ENCODE data around the gene NUDT15. TPM values are rescaled to one million over a fixed set of nuclear protein-coding genes. Genes with fewer than 3 reads are reported as not detected.

NUDT15 gene
- polyA plus RNA-seq, 2 of the 4 experiments (the other 2 are of a cell fraction), result 33.8 to 35.5 TPM

DNA sequence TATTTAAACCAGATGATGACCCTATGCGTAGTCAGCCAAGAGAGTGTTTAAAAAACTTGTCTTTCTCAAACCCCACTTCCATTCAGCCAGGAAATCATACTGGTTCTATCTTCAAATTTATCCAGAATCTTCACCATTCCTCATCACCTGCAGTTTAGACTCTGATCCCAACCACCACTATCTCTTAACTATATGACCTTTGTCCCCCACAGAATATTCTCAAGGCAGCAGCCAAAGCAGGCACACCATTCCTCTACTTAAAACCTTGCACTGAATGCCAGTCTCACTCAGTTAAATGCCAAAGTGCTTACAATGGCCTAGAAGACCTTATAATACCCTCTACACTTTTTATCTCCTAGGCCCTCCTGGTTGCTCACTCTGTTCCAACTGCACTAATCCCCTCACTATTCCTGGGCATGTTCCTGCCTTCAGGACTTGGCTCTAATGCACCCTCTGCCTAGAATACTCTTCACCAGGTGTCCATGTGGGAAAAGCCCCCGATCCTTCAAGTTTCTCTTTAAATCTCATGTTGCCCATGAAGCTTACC is 46.5 kb upstream of the NUDT15 start:
- Histone ChIP-seq H3K27ac (no peak overlapping the region), H3K4me3 (no peak overlapping the region), H3K4me2 (no peak overlapping the region), H3K4me1 (no peaks in the 10 kb centered on the region), H3K9me3 (no peaks in the 10 kb centered on the region)
- ChIA-PET POLR2A (no interaction called here), CTCF (no interaction called here)
- ATAC-seq, result no peak
- TF ChIP-seq TP53 (CRISPR knock-in tag; IDR thresholded peaks at IDR 0.05) (no peak), FOSL2 (IDR thresholded peaks at IDR 0.05) (no peak), FOSL2 (CRISPR knock-in tag; IDR thresholded peaks at IDR 0.05) (no peak), JUN (IDR thresholded peaks at IDR 0.05) (no peak), HOXB13 (CRISPR knock-in tag; IDR thresholded peaks at IDR 0.05; ENCODE audit: low read depth) (no peak), HDAC2 (IDR thresholded peaks at IDR 0.05) (no peak), POLR2AphosphoS2 (conservative IDR thresholded peaks at IDR 0.05; ENCODE audit: low read length) (no peak), HOXA7 (CRISPR knock-in tag; IDR thresholded peaks at IDR 0.05) (no peak), ZSCAN20 (CRISPR knock-in tag; IDR thresholded peaks at IDR 0.05) (no peak), SMC3 (IDR thresholded peaks at IDR 0.05) (no peak)
- TF ChIP-seq, protein P1, sequence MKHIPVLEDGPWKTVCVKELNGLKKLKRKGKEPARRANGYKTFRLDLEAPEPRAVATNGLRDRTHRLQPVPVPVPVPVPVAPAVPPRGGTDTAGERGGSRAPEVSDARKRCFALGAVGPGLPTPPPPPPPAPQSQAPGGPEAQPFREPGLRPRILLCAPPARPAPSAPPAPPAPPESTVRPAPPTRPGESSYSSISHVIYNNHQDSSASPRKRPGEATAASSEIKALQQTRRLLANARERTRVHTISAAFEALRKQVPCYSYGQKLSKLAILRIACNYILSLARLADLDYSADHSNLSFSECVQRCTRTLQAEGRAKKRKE (CRISPR knock-in tag; IDR thresholded peaks at IDR 0.05; ENCODE audit: low read depth), result no peak
- no peak for FAIRE-seq
- DNase-seq (ENCODE audit: low read depth in 1 of 2, low spot score in 1 of 2), result no peak
- 97% methylated on average over 2 of the region's 2 CpGs for WGBS (ENCODE audit: missing lambda C conversion rate)

DNA sequence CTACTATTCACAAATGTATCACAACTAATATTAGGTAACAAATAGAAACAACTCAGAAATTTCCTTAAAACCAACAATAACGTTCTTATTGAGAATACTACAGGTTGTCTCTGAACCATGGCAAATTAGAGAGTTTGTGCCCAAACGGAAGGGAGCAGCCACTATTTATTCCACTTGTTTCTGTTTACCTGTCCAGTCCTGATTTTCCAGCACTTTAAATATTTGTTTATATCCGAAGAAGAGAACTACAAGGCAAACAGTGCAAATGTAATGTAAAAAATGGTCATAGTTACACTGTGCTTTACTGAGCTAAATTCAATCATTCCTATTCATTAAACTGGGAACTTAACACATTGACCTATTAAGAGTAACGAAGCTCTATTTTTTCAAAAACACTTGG is 45.7 kb upstream of the NUDT15 start:
- Histone ChIP-seq H3K4me3 (no peak overlapping the region), H3K4me1 (no peaks in the 10 kb centered on the region), H3K9me3 (no peaks in the 10 kb centered on the region), H3K27ac (no peak overlapping the region), H3K4me2 (no peak overlapping the region)
- ChIA-PET CTCF (no interaction called here), POLR2A (interaction anchor here (0.7 kb wide), 1 partner anchor 10 kb away, joined by 5 read pairs; no protein-coding TSS in a partner anchor)
- TF ChIP-seq CHD4 (IDR thresholded peaks at IDR 0.05; ENCODE audit: borderline replicate concordance) (no peak), ESRRA (IDR thresholded peaks at IDR 0.05; ENCODE audit: borderline replicate concordance, low read length) (no peak), ZFP36 (IDR thresholded peaks at IDR 0.05; ENCODE audit: borderline replicate concordance, partially characterized antibody) (no peak), RAD21 (conservative IDR thresholded peaks at IDR 0.05 in 1 of 2, IDR thresholded peaks at IDR 0.05 in 1 of 2) (no peak), SREBF2 (IDR thresholded peaks at IDR 0.05) (no peak), FOXS1 (CRISPR knock-in tag; IDR thresholded peaks at IDR 0.05) (no peak), POLR2AphosphoS2 (conservative IDR thresholded peaks at IDR 0.05; ENCODE audit: low read length) (no peak)
- TF ChIP-seq, protein P2, sequence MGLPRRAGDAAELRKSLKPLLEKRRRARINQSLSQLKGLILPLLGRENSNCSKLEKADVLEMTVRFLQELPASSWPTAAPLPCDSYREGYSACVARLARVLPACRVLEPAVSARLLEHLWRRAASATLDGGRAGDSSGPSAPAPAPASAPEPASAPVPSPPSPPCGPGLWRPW (IDR thresholded peaks at IDR 0.05), result no peak
- TF ChIP-seq, protein P3, sequence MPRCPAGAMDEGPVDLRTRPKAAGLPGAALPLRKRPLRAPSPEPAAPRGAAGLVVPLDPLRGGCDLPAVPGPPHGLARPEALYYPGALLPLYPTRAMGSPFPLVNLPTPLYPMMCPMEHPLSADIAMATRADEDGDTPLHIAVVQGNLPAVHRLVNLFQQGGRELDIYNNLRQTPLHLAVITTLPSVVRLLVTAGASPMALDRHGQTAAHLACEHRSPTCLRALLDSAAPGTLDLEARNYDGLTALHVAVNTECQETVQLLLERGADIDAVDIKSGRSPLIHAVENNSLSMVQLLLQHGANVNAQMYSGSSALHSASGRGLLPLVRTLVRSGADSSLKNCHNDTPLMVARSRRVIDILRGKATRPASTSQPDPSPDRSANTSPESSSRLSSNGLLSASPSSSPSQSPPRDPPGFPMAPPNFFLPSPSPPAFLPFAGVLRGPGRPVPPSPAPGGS (IDR thresholded peaks at IDR 0.05), result no peak
- TF ChIP-seq, protein P1 (CRISPR knock-in tag; IDR thresholded peaks at IDR 0.05; ENCODE audit: low read depth), result no peak
- FAIRE-seq (no peak), DNase-seq (ENCODE audit: low read depth in 1 of 2, low spot score in 1 of 2) (no peak), ATAC-seq (no peak)
- 77% methylated on average over 4 of the region's 4 CpGs for WGBS (ENCODE audit: missing lambda C conversion rate)

DNA sequence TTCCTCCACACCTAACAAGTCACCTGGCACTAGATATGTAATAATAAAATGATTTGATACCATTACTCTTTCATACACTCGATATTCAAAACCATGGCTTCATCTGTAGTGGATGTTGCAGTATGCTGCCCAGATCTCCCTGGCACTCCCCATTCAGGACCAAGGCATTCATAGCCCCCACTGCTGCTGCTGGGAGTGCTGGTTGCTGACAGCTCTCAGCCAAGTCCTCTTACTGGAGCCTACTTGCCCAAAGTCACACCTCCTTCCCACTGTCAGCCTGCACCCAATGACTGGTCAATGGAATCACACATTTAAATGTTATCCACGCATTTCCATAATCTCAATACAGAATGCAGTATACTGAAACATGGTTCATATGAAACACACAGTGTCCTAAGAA is 40.1 kb upstream of the NUDT15 start:
- Histone ChIP-seq H3K4me3 (no peak overlapping the region), H3K4me2 (no peak overlapping the region), H3K9me3 (no peaks in the 10 kb centered on the region), H3K4me1 (peaks cover 5% of the 10 kb centered on the region), H3K27ac (no peak overlapping the region)
- ChIA-PET POLR2A (no interaction called here), CTCF (interaction anchor here (0.6 to 2.6 kb wide), 2 partner anchors 41 to 97 kb away, joined by 4 to 11 read pairs; partner anchors contain the start of genes MED4 and NUDT15)
- no peak for FAIRE-seq
- DNase-seq (ENCODE audit: low read depth in 1 of 2, low spot score in 1 of 2), result no peak
- no peak for ATAC-seq
- WGBS (ENCODE audit: missing lambda C conversion rate), result 87% methylated on average over 2 of the region's 2 CpGs
- TF ChIP-seq HOXA7 (CRISPR knock-in tag; IDR thresholded peaks at IDR 0.05), result no peak
- TF ChIP-seq POLR2A (IDR thresholded peaks at IDR 0.05; ENCODE audit: low read length), result no peak
- TF ChIP-seq MYC (IDR thresholded peaks at IDR 0.05; ENCODE audit: borderline replicate concordance, low read length), result no peak
- no peak for TF ChIP-seq CBX8 (IDR thresholded peaks at IDR 0.05)
- TF ChIP-seq, protein P4, sequence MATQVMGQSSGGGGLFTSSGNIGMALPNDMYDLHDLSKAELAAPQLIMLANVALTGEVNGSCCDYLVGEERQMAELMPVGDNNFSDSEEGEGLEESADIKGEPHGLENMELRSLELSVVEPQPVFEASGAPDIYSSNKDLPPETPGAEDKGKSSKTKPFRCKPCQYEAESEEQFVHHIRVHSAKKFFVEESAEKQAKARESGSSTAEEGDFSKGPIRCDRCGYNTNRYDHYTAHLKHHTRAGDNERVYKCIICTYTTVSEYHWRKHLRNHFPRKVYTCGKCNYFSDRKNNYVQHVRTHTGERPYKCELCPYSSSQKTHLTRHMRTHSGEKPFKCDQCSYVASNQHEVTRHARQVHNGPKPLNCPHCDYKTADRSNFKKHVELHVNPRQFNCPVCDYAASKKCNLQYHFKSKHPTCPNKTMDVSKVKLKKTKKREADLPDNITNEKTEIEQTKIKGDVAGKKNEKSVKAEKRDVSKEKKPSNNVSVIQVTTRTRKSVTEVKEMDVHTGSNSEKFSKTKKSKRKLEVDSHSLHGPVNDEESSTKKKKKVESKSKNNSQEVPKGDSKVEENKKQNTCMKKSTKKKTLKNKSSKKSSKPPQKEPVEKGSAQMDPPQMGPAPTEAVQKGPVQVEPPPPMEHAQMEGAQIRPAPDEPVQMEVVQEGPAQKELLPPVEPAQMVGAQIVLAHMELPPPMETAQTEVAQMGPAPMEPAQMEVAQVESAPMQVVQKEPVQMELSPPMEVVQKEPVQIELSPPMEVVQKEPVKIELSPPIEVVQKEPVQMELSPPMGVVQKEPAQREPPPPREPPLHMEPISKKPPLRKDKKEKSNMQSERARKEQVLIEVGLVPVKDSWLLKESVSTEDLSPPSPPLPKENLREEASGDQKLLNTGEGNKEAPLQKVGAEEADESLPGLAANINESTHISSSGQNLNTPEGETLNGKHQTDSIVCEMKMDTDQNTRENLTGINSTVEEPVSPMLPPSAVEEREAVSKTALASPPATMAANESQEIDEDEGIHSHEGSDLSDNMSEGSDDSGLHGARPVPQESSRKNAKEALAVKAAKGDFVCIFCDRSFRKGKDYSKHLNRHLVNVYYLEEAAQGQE (IDR thresholded peaks at IDR 0.05), result no peak
- TF ChIP-seq PHF8 (IDR thresholded peaks at IDR 0.05; ENCODE audit: borderline replicate concordance, low read depth), result no peak
- TF ChIP-seq JUN (IDR thresholded peaks at IDR 0.05), result no peak
- TF ChIP-seq RCOR1 (IDR thresholded peaks at IDR 0.05; ENCODE audit: low read depth, low read length), result no peak
- TF ChIP-seq JUNB (IDR thresholded peaks at IDR 0.05), result no peak
- no peak for TF ChIP-seq GATA3 (IDR thresholded peaks at IDR 0.05; ENCODE audit: borderline replicate concordance)
- TF ChIP-seq ZFP36 (IDR thresholded peaks at IDR 0.05; ENCODE audit: borderline replicate concordance, partially characterized antibody), result no peak
- TF ChIP-seq FOXS1 (CRISPR knock-in tag; IDR thresholded peaks at IDR 0.05), result no peak

All from A549 (cell line).